HL-60 (cell line): ENCODE results near the gene VRK3.

Experiments used
- CTCF ChIP-seq: IDR thresholded peaks from one replicate; pipeline ENCODE4 v1.5.1; 2011; ENCODE audit warnings: low read length, control low read depth, inconsistent platforms; ENCODE audit not compliant: insufficient read depth
- GABPA ChIP-seq: IDR thresholded peaks from 2 replicates; pipeline ENCODE4 v1.6.1; 2012; ENCODE audit warnings: low read depth
- POLR2AphosphoS5 ChIP-seq: IDR thresholded peaks from 2 replicates; pipeline ENCODE4 v1.6.1; 2012; ENCODE audit warnings: low read depth
- REST ChIP-seq: IDR thresholded peaks from 2 replicates; pipeline ENCODE4 v1.6.1; 2012; ENCODE audit warnings: low read depth; ENCODE audit not compliant: insufficient replicate concordance
- SPI1 ChIP-seq: IDR thresholded peaks from 2 replicates; pipeline ENCODE4 v1.6.1; 2012; ENCODE audit warnings: low read depth, mild to moderate bottlenecking, borderline replicate concordance

GRCh38 chr19:49946415-49946814 lies 78.8 kb downstream of the VRK3 start:
- TF ChIP-seq CTCF (no peak), REST (no peak), POLR2AphosphoS5 (no peak), GABPA (no peak), SPI1 (no peak)
